Measurements from ENCODE around the gene WNT9B.

Gene WNT9B

DNA sequence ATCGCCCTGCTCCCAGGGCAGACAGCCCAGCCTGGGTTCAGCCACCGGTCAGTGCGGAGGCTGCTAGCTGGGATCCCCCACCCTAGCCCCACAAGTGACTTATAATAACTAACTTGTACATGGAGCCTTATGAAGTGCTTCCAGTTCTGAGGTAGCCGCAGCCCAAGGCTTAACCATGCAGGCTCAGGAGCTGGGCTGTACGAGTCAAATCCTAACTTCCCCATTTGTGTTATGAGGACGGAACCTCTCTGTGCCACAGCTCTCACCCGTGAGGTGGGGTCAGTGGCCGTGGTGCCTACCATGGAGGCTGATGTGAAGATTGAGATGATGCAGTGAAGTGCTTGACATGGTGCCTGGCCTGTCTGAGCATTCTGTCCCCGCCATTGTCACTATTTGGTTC, 43.8 kb downstream of the WNT9B start:
- Histone ChIP-seq H3K4ac (ENCODE audit: low read depth in 1 of 2, low read length in 2 of 2) (no peak overlapping the region), H2AK5ac (ENCODE audit: low read length, severe bottlenecking) (no peak overlapping the region), H3K27me3 (ENCODE audit: control insufficient read depth in 1 of 2, insufficient read depth in 1 of 2, low read length in 2 of 2) (peaks cover 43 to 68% of the 10 kb centered on the region in 2 experiments), H3K18ac (ENCODE audit: low read depth in 1 of 2, low read length in 2 of 2) (peak overlapping the region in 1 of 2 experiments; percentile 35), H3K27ac (ENCODE audit: low read length, poor library complexity, severe bottlenecking) (no peak overlapping the region), H3K4me3 (ENCODE audit: insufficient read depth in 1 of 2, low read depth in 1 of 2, low read length in 2 of 2) (no peak overlapping the region), H2BK12ac (ENCODE audit: low read length in 2 of 2) (no peak overlapping the region), H2AFZ (ENCODE audit: low read depth, low read length) (no peak overlapping the region), H3K14ac (ENCODE audit: low read length in 2 of 2) (no peak overlapping the region), H3K9me3 (ENCODE audit: control insufficient read depth, low read length) (peaks cover 9% of the 10 kb centered on the region), H2BK120ac (ENCODE audit: low read depth, low read length) (no peak overlapping the region), H3K79me1 (replicated peaks; ENCODE audit: low read length, poor library complexity, severe bottlenecking) (no peaks in the 10 kb centered on the region), H3K9ac (ENCODE audit: low read length) (no peak overlapping the region), H2BK15ac (ENCODE audit: low read depth, poor library complexity, severe bottlenecking) (no peak overlapping the region), H3K36me3 (ENCODE audit: control insufficient read depth in 1 of 2, insufficient read depth in 2 of 2, low read depth in 1 of 2, low read length in 2 of 2) (no peaks in the 10 kb centered on the region), H3K23ac (ENCODE audit: low read length in 2 of 2) (no peak overlapping the region), H2BK5ac (ENCODE audit: low read depth, low read length, poor library complexity, severe bottlenecking) (no peak overlapping the region), H4K91ac (ENCODE audit: low read length) (no peak overlapping the region), H3K4me1 (ENCODE audit: control insufficient read depth, insufficient read depth, low read depth, low read length) (peaks cover 18% of the 10 kb centered on the region), H3K4me2 (ENCODE audit: low read length, poor library complexity, severe bottlenecking) (no peak overlapping the region), H4K8ac (ENCODE audit: low read length) (no peak overlapping the region)
- DNase-seq, result no peak
- WGBS, result 96% methylated on average over 8 of the region's 9 CpGs

DNA sequence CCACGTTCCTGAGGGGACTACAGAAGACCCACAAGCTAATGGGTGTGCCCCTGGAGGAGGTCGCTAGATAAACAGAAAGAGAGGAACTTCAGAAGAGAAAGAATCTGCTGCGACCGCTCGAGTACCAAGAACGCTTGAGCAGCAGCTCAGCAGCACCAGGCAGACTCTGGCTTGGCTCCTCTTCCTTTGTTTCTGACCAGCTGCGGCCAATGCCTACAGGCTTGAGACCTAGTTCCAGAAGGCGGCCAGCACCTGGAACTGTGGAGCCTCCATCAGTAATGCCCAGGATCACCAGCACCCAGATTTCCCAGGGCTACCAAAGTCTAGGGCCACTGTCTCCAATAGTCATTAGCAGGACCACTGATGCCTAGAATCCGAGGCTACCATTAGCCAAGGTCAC, 45.6 kb downstream of the WNT9B start:
- no peak overlapping the region for H2BK15ac ChIP-seq (ENCODE audit: low read depth, poor library complexity, severe bottlenecking)
- H3K4ac ChIP-seq (ENCODE audit: low read depth in 1 of 2, low read length in 2 of 2), result no peak overlapping the region
- no peaks in the 10 kb centered on the region for H3K79me1 ChIP-seq (replicated peaks; ENCODE audit: low read length, poor library complexity, severe bottlenecking)
- H3K4me3 ChIP-seq (ENCODE audit: insufficient read depth in 1 of 2, low read depth in 1 of 2, low read length in 2 of 2), result no peak overlapping the region
- peaks cover 33 to 64% of the 10 kb centered on the region in 2 experiments for H3K27me3 ChIP-seq (ENCODE audit: control insufficient read depth in 1 of 2, insufficient read depth in 1 of 2, low read length in 2 of 2)
- 86% methylated on average over 9 of the region's 9 CpGs for WGBS
- no peak overlapping the region for H2AFZ ChIP-seq (ENCODE audit: low read depth, low read length)
- no peak overlapping the region for H3K9ac ChIP-seq (ENCODE audit: low read length)
- peaks cover 9% of the 10 kb centered on the region for H3K9me3 ChIP-seq (ENCODE audit: control insufficient read depth, low read length)
- H2BK120ac ChIP-seq (ENCODE audit: low read depth, low read length), result no peak overlapping the region
- H4K8ac ChIP-seq (ENCODE audit: low read length), result no peak overlapping the region
- H3K4me1 ChIP-seq (ENCODE audit: control insufficient read depth, insufficient read depth, low read depth, low read length), result peaks cover 16% of the 10 kb centered on the region
- H2AK5ac ChIP-seq (ENCODE audit: low read length, severe bottlenecking), result no peak overlapping the region
- no peak overlapping the region for H3K4me2 ChIP-seq (ENCODE audit: low read length, poor library complexity, severe bottlenecking)
- H2BK5ac ChIP-seq (ENCODE audit: low read depth, low read length, poor library complexity, severe bottlenecking), result no peak overlapping the region
- no peak overlapping the region for H3K14ac ChIP-seq (ENCODE audit: low read length in 2 of 2)
- no peak overlapping the region for H3K27ac ChIP-seq (ENCODE audit: low read length, poor library complexity, severe bottlenecking)
- H3K23ac ChIP-seq (ENCODE audit: low read length in 2 of 2), result no peak overlapping the region
- no peaks in the 10 kb centered on the region for H3K36me3 ChIP-seq (ENCODE audit: control insufficient read depth in 1 of 2, insufficient read depth in 2 of 2, low read depth in 1 of 2, low read length in 2 of 2)
- no peak overlapping the region for H2BK12ac ChIP-seq (ENCODE audit: low read length in 2 of 2)
- no peak overlapping the region for H3K18ac ChIP-seq (ENCODE audit: low read depth in 1 of 2, low read length in 2 of 2)
- H4K91ac ChIP-seq (ENCODE audit: low read length), result no peak overlapping the region
- no peak for DNase-seq

DNA sequence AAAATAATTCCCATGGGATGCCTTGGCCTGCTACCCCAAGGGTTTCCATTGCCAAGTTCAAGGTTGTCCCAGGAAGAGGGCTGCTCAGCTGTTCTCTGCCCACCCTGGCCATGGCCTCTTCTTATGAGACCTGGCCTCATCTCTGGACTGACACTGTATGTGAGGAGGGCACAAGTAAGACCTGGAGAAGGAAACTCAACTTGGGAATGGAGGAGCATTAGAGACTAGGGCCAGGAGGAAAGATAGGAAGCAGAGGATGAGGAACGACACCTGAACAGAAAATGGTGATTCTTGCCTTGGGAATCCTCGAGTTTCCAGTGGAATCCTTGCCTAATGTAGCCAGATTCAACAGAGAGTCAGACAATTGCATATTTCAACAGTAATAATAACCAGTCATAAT, 47.0 kb downstream of the WNT9B start:
- no peak overlapping the region for H2AK5ac ChIP-seq (ENCODE audit: low read length, severe bottlenecking)
- no peak overlapping the region for H3K14ac ChIP-seq (ENCODE audit: low read length in 2 of 2)
- no peak overlapping the region for H3K9ac ChIP-seq (ENCODE audit: low read length)
- H3K4me2 ChIP-seq (ENCODE audit: low read length, poor library complexity, severe bottlenecking), result no peak overlapping the region
- H3K27me3 ChIP-seq (ENCODE audit: control insufficient read depth in 1 of 2, insufficient read depth in 1 of 2, low read length in 2 of 2), result peaks cover 27 to 62% of the 10 kb centered on the region in 2 experiments
- H4K91ac ChIP-seq (ENCODE audit: low read length), result no peak overlapping the region
- no peak overlapping the region for H2BK15ac ChIP-seq (ENCODE audit: low read depth, poor library complexity, severe bottlenecking)
- no peak overlapping the region for H4K8ac ChIP-seq (ENCODE audit: low read length)
- H2AFZ ChIP-seq (ENCODE audit: low read depth, low read length), result no peak overlapping the region
- 61% methylated on average over 2 of the region's 2 CpGs for WGBS
- H3K23ac ChIP-seq (ENCODE audit: low read length in 2 of 2), result no peak overlapping the region
- peaks cover 16% of the 10 kb centered on the region for H3K4me1 ChIP-seq (ENCODE audit: control insufficient read depth, insufficient read depth, low read depth, low read length)
- H3K9me3 ChIP-seq (ENCODE audit: control insufficient read depth, low read length), result peaks cover 9% of the 10 kb centered on the region
- DNase-seq, result no peak
- no peak overlapping the region for H2BK12ac ChIP-seq (ENCODE audit: low read length in 2 of 2)
- no peak overlapping the region for H3K4ac ChIP-seq (ENCODE audit: low read depth in 1 of 2, low read length in 2 of 2)
- no peaks in the 10 kb centered on the region for H3K79me1 ChIP-seq (replicated peaks; ENCODE audit: low read length, poor library complexity, severe bottlenecking)
- no peak overlapping the region for H3K18ac ChIP-seq (ENCODE audit: low read depth in 1 of 2, low read length in 2 of 2)
- no peak overlapping the region for H2BK5ac ChIP-seq (ENCODE audit: low read depth, low read length, poor library complexity, severe bottlenecking)
- H3K4me3 ChIP-seq (ENCODE audit: insufficient read depth in 1 of 2, low read depth in 1 of 2, low read length in 2 of 2), result no peak overlapping the region
- no peaks in the 10 kb centered on the region for H3K36me3 ChIP-seq (ENCODE audit: control insufficient read depth in 1 of 2, insufficient read depth in 2 of 2, low read depth in 1 of 2, low read length in 2 of 2)
- H2BK120ac ChIP-seq (ENCODE audit: low read depth, low read length), result no peak overlapping the region
- no peak overlapping the region for H3K27ac ChIP-seq (ENCODE audit: low read length, poor library complexity, severe bottlenecking)

GRCh38 chr17:46898860-46899259, 47.5 kb downstream of the WNT9B start:
- Histone ChIP-seq H4K91ac (ENCODE audit: low read length) (no peak overlapping the region), H3K4ac (ENCODE audit: low read depth in 1 of 2, low read length in 2 of 2) (no peak overlapping the region), H3K27me3 (ENCODE audit: control insufficient read depth in 1 of 2, insufficient read depth in 1 of 2, low read length in 2 of 2) (peaks cover 22 to 58% of the 10 kb centered on the region in 2 experiments), H3K14ac (ENCODE audit: low read length in 2 of 2) (no peak overlapping the region), H3K4me3 (ENCODE audit: insufficient read depth in 1 of 2, low read depth in 1 of 2, low read length in 2 of 2) (no peak overlapping the region), H3K9me3 (ENCODE audit: control insufficient read depth, low read length) (peaks cover 9% of the 10 kb centered on the region), H3K23ac (ENCODE audit: low read length in 2 of 2) (no peak overlapping the region), H2BK5ac (ENCODE audit: low read depth, low read length, poor library complexity, severe bottlenecking) (no peak overlapping the region), H2BK120ac (ENCODE audit: low read depth, low read length) (no peak overlapping the region), H3K4me1 (ENCODE audit: control insufficient read depth, insufficient read depth, low read depth, low read length) (peaks cover 16% of the 10 kb centered on the region), H2AK5ac (ENCODE audit: low read length, severe bottlenecking) (no peak overlapping the region), H4K8ac (ENCODE audit: low read length) (no peak overlapping the region), H3K18ac (ENCODE audit: low read depth in 1 of 2, low read length in 2 of 2) (no peak overlapping the region), H3K79me1 (replicated peaks; ENCODE audit: low read length, poor library complexity, severe bottlenecking) (no peaks in the 10 kb centered on the region), H3K4me2 (ENCODE audit: low read length, poor library complexity, severe bottlenecking) (no peak overlapping the region), H3K9ac (ENCODE audit: low read length) (no peak overlapping the region), H2BK15ac (ENCODE audit: low read depth, poor library complexity, severe bottlenecking) (no peak overlapping the region), H3K27ac (ENCODE audit: low read length, poor library complexity, severe bottlenecking) (no peak overlapping the region), H2AFZ (ENCODE audit: low read depth, low read length) (no peak overlapping the region), H2BK12ac (ENCODE audit: low read length in 2 of 2) (no peak overlapping the region), H3K36me3 (ENCODE audit: control insufficient read depth in 1 of 2, insufficient read depth in 2 of 2, low read depth in 1 of 2, low read length in 2 of 2) (no peaks in the 10 kb centered on the region)
- no peak for DNase-seq
- WGBS, result 94% methylated on average over 2 of the region's 5 CpGs

All from mesenchymal stem cell (in vitro differentiated cells and primary cell).